H1 (cell line): ENCODE data around the gene EYA4. TPM values are rescaled to one million over a fixed set of nuclear protein-coding genes. Genes with fewer than 3 reads are reported as not detected.

Source experiments
- CTCF ChIA-PET: fragments of 300-600 bp; sonication (Branson Sonifier 250); formaldehyde crosslinking; loops from one replicate; lab custom pipeline; 2021; ENCODE audit not compliant: partially characterized antibody; lab: Charles Lee
- POLR2A ChIA-PET: fragments of 300-600 bp; sonication (Branson Sonifier 250); formaldehyde crosslinking; loops from one replicate; lab custom pipeline; 2021; ENCODE audit warnings: inconsistent platforms; ENCODE audit not compliant: partially characterized antibody; lab: Charles Lee
- DNase-seq, 2 experiments: peaks; one replicate each; pipeline versions ENCODE4 v3.0.0 to v3.0.0-alpha.2; 2010 to 2022; ENCODE audit warnings: low spot score in 2 of 2, low read depth in 1 of 2, mixed read lengths in 1 of 2
- FAIRE-seq: peaks from 2 replicates; lab custom pipeline; 2011; peaks lifted over from hg19 to GRCh38; lab: Jason Lieb, UNC
- H2AFZ ChIP-seq: 2 replicates; pipeline ENCODE4 v1.8.1; 2012; ENCODE audit warnings: low read length, inconsistent platforms
- H2AK5ac ChIP-seq: 2 replicates; pipeline ENCODE4 v1.6.1; 2013; ENCODE audit warnings: low read depth, low read length
- H2BK120ac ChIP-seq: replicated peaks from 2 replicates; pipeline ENCODE3; 2013; ENCODE audit warnings: low read depth, low read length, inconsistent platforms
- H2BK12ac ChIP-seq: 2 replicates; pipeline ENCODE4 v1.6.1; 2013; ENCODE audit warnings: low read depth, low read length
- H2BK15ac ChIP-seq: 2 replicates; pipeline ENCODE4 v1.6.1; 2013; ENCODE audit warnings: low read length
- H2BK20ac ChIP-seq: 2 replicates; pipeline ENCODE4 v1.6.1; 2013; ENCODE audit warnings: low read length
- H2BK5ac ChIP-seq: 2 replicates; pipeline ENCODE4 v1.6.1; 2013; ENCODE audit warnings: low read depth, low read length
- H3K14ac ChIP-seq: 2 replicates; pipeline ENCODE4 v1.6.1; 2013; ENCODE audit warnings: inconsistent platforms; ENCODE audit not compliant: insufficient read length
- H3K18ac ChIP-seq: 2 replicates; pipeline ENCODE4 v1.6.1; 2013; ENCODE audit warnings: low read length; ENCODE audit errors: extremely low read depth
- H3K23ac ChIP-seq: 2 replicates; pipeline ENCODE4 v1.6.1; 2013; ENCODE audit warnings: inconsistent platforms; ENCODE audit not compliant: insufficient read length
- H3K23me2 ChIP-seq: 2 replicates; pipeline ENCODE4 v1.6.1; 2013; ENCODE audit warnings: low read depth, low read length
- H3K27ac ChIP-seq: 2 replicates; pipeline ENCODE4 v1.6.1; 2011; ENCODE audit warnings: low read depth, low read length, inconsistent platforms
- H3K27me3 ChIP-seq, 4 experiments: replicated peaks in 1 of 4; 1 replicate in 1 of 4; 2 replicates in 3 of 4; pipeline versions ENCODE4 v1.6.1 to v1.8.1; 2011 to 2013; ENCODE audit warnings: low read length in 3 of 4, mild to moderate bottlenecking in 3 of 4, inconsistent platforms in 2 of 4, mixed read lengths in 2 of 4, moderate library complexity in 1 of 4; ENCODE audit not compliant: control insufficient read depth in 3 of 4, insufficient read depth in 3 of 4; ENCODE audit errors: extremely low read depth in 1 of 4
- H3K36me3 ChIP-seq, 4 experiments: 2 replicates each; pipeline versions ENCODE4 v1.6.1 to v1.8.1; 2011 to 2013; ENCODE audit warnings: mild to moderate bottlenecking in 4 of 4, low read length in 3 of 4, moderate library complexity in 2 of 4, control low read depth in 1 of 4, inconsistent platforms in 1 of 4; ENCODE audit not compliant: insufficient read depth in 4 of 4, control insufficient read depth in 2 of 4
- H3K4ac ChIP-seq: replicated peaks from 2 replicates; pipeline ENCODE3; 2013; ENCODE audit warnings: low read length, low read depth, mixed read lengths, inconsistent platforms; ENCODE audit not compliant: insufficient read length
- H3K4me1 ChIP-seq, 4 experiments: replicated peaks in 1 of 4; 1 replicate in 1 of 4; 2 replicates in 3 of 4; pipeline versions ENCODE4 v1.6.1 to v1.8.1; 2011 to 2013; ENCODE audit warnings: low read length in 3 of 4, inconsistent platforms in 2 of 4, mixed read lengths in 1 of 4; ENCODE audit not compliant: insufficient read depth in 4 of 4, control insufficient read depth in 3 of 4
- H3K4me2 ChIP-seq, 2 experiments: 2 replicates each; pipeline versions ENCODE4 v1.6.1 to v1.8.1; 2011 to 2013; ENCODE audit warnings: low read depth in 2 of 2, low read length in 2 of 2, control low read depth in 1 of 2, inconsistent platforms in 1 of 2, mild to moderate bottlenecking in 1 of 2; ENCODE audit not compliant: insufficient read depth in 1 of 2
- H3K4me3 ChIP-seq, 4 experiments: fragments of 200-600, 300-600 bp in 1 of 4; sonication (generic), shearing (Covaris generic), sonication (Bioruptor Twin) in 1 of 4; 2 replicates each; pipeline versions ENCODE4 v1.5.1 to v1.8.1; 2011 to 2016; ENCODE audit warnings: low read length in 4 of 4, low read depth in 3 of 4, control low read depth in 2 of 4, inconsistent platforms in 2 of 4, mild to moderate bottlenecking in 2 of 4, mixed read lengths in 1 of 4, moderate library complexity in 1 of 4; ENCODE audit not compliant: insufficient read depth in 2 of 4; ENCODE audit errors: extremely low read depth in 1 of 4
- H3K56ac ChIP-seq: replicated peaks from 2 replicates; pipeline ENCODE3; 2013; ENCODE audit warnings: low read depth, mild to moderate bottlenecking, mixed read lengths, low read length, inconsistent platforms; ENCODE audit not compliant: insufficient read length
- H3K79me1 ChIP-seq: 2 replicates; pipeline ENCODE4 v1.6.1; 2013; ENCODE audit warnings: low read depth, low read length, control low read depth
- H3K79me2 ChIP-seq, 2 experiments: 2 replicates each; pipeline versions ENCODE4 v1.6.1 to v1.8.1; 2012 to 2013; ENCODE audit warnings: low read length in 2 of 2, mild to moderate bottlenecking in 2 of 2, inconsistent platforms in 1 of 2; ENCODE audit not compliant: insufficient read depth in 2 of 2, control insufficient read depth in 1 of 2
- H3K9ac ChIP-seq, 4 experiments: replicated peaks in 1 of 4; 1 replicate in 1 of 4; 2 replicates in 3 of 4; pipeline versions ENCODE4 v1.6.1 to v1.8.1; 2011 to 2013; ENCODE audit warnings: low read depth in 3 of 4, low read length in 3 of 4, control low read depth in 2 of 4, mild to moderate bottlenecking in 2 of 4, moderate library complexity in 2 of 4, inconsistent platforms in 1 of 4; ENCODE audit errors: extremely low read depth in 1 of 4
- H3K9me3 ChIP-seq, 2 experiments: 2 replicates each; pipeline versions ENCODE4 v1.6.1 to v1.8.1; 2012 to 2013; ENCODE audit warnings: mild to moderate bottlenecking in 2 of 2, moderate library complexity in 2 of 2, control low read depth in 1 of 2, inconsistent platforms in 1 of 2, low read depth in 1 of 2, low read length in 1 of 2, mixed read lengths in 1 of 2; ENCODE audit not compliant: insufficient read depth in 2 of 2
- H4K20me1 ChIP-seq, 2 experiments: replicated peaks in 1 of 2; 2 replicates each; pipeline versions ENCODE3 to v1.8.1; 2011 to 2013; ENCODE audit warnings: inconsistent platforms in 2 of 2, low read length in 2 of 2, mild to moderate bottlenecking in 1 of 2; ENCODE audit not compliant: insufficient read depth in 2 of 2, control insufficient read depth in 1 of 2
- H4K5ac ChIP-seq: 2 replicates; pipeline ENCODE4 v1.6.1; 2013; ENCODE audit warnings: low read length, low read depth, mixed read lengths, inconsistent platforms; ENCODE audit not compliant: insufficient read length
- H4K8ac ChIP-seq: 2 replicates; pipeline ENCODE4 v1.8.0; 2013; ENCODE audit warnings: mild to moderate bottlenecking, moderate library complexity, low read length, inconsistent platforms; ENCODE audit not compliant: insufficient read depth; ENCODE audit errors: extremely low read depth
- H4K91ac ChIP-seq: replicated peaks from 2 replicates; pipeline ENCODE3; 2013; ENCODE audit warnings: low read length, mixed read lengths, inconsistent platforms; ENCODE audit not compliant: insufficient read length
- BRCA1 ChIP-seq: IDR thresholded peaks from 2 replicates; pipeline ENCODE4 v1.6.1; 2012; ENCODE audit warnings: low read depth, low read length, improper control_type of control experiment
- WGBS, 2 experiments: shearing (Covaris generic) in 1 of 2; methylation state at CpG; one replicate each; pipeline versions ENCODE4 v1.1.6 to v1.1.7; 2013 to 2015; ENCODE audit warnings: low lambda C conversion rate in 2 of 2, mixed read lengths in 2 of 2, inconsistent platforms in 1 of 2, low coverage in 1 of 2, missing lambda C conversion rate in 1 of 2; ENCODE audit not compliant: insufficient replicate concordance in 2 of 2, insufficient coverage in 1 of 2, insufficient read length in 1 of 2; ENCODE audit errors: extremely low coverage in 1 of 2, missing lambda C conversion rate in 1 of 2; 5-methylcytosine and 5-hydroxymethylcytosine counted together
- polyA plus RNA-seq, 7 experiments: library from polyadenylated mRNA; depleted of rRNA in 3 of 7; stranded (reverse) in 5 of 7; unstranded in 2 of 7; fragments of >200 nt in 5 of 7; fragments of 200-250 nt in 2 of 7; gene quantifications; 1 replicate in 5 of 7; 2 replicates in 1 of 7; 4 replicates in 1 of 7; pipeline versions ENCODE4 v1.2.1 to v1.2.3, GENCODE V29; 2011 to 2013; ENCODE audit warnings: missing spikeins in 2 of 7, mixed read lengths in 2 of 7
- total RNA-seq: library from RNA; stranded (reverse); fragmentation: NEBNext Ultra II Directional; extraction: Animal tissue kit (Norgen Biotek cat#: 25700); gene quantifications from 2 replicates; pipeline ENCODE4 v1.2.1, GENCODE V29; 2021

Gene EYA4
- total and polyA plus RNA-seq, 2 of the 8 experiments (the other 6 are each of a cell fraction or from before 2014, with no cell fraction given): 0.06 to 0.17 TPM

DNA sequence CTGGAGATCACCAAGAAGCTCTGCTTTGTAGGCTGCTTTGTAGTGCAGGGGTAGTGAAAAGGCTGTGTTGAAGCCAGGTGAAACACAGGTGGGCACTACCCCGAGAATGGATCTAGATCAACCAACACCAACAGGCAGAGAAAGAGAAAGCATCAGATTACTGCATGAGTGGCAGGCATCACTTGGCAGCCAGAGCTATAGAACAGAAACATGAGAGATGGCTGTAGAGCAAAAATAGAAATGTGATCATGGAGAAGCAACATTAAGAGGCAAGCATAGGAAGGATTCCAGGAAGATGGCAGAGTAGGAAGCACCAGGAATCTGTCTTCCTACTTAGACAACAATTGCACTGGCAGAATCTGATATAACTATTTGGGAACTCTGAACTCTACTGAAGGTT is 336.7 kb downstream of the EYA4 start:
- no peak overlapping the region for H2AK5ac ChIP-seq
- H3K23me2 ChIP-seq: no peaks in the 10 kb centered on the region
- H4K20me1 ChIP-seq: no peaks in the 10 kb centered on the region
- no peak overlapping the region for H3K27ac ChIP-seq
- CTCF ChIA-PET: interaction anchor here (0.8 kb wide), 1 partner anchor 347 kb away, joined by 3 read pairs; no protein-coding TSS in a partner anchor
- DNase-seq: no peak
- no peak for FAIRE-seq
- H3K9ac ChIP-seq: no peak overlapping the region
- H2AFZ ChIP-seq: no peak overlapping the region
- no peak overlapping the region for H4K91ac ChIP-seq
- POLR2A ChIA-PET: no interaction called here
- H2BK20ac ChIP-seq: no peak overlapping the region
- H4K8ac ChIP-seq: no peak overlapping the region
- TF ChIP-seq BRCA1: no peak
- no peak overlapping the region for H2BK12ac ChIP-seq
- H3K4me2 ChIP-seq: no peak overlapping the region
- H3K56ac ChIP-seq: no peak overlapping the region
- no peak overlapping the region for H3K18ac ChIP-seq
- no peak overlapping the region for H2BK15ac ChIP-seq
- no peak overlapping the region for H4K5ac ChIP-seq
- H3K27me3 ChIP-seq: no peaks in the 10 kb centered on the region
- WGBS, 2 experiments: 94% methylated on average over 1 of the region's 1 CpG; no CpG with 5 or more reads in 1 of the 2 experiments
- no peak overlapping the region for H3K4me3 ChIP-seq
- no peak overlapping the region for H2BK120ac ChIP-seq
- no peaks in the 10 kb centered on the region for H3K79me1 ChIP-seq
- no peak overlapping the region for H3K4ac ChIP-seq
- H3K9me3 ChIP-seq: no peaks in the 10 kb centered on the region
- no peaks in the 10 kb centered on the region for H3K36me3 ChIP-seq
- no peak overlapping the region for H2BK5ac ChIP-seq
- H3K79me2 ChIP-seq: no peaks in the 10 kb centered on the region
- H3K14ac ChIP-seq: no peak overlapping the region
- H3K23ac ChIP-seq: no peak overlapping the region
- no peaks in the 10 kb centered on the region for H3K4me1 ChIP-seq
